ENCODE results near the gene SNW1. TPM values are rescaled to one million over a fixed set of nuclear protein-coding genes. Genes with fewer than 3 reads are reported as not detected.
"Not testable (repeated sequence)": the region's sequence is repeated elsewhere in the genome, so short reads cannot be mapped to it uniquely, and the experiment has no call there.

The SNW1 gene
- total RNA-seq, 1 donor from 2014 or later = 54.2 TPM

- not testable (repeated sequence) for ATAC-seq
Observed at GRCh38 chr14:77747425-77747824, 13.5 kb downstream of the SNW1 start.

- ATAC-seq = no peak
Observed at GRCh38 chr14:77746064-77746702, 14.8 kb downstream of the SNW1 start.

GRCh38 chr14:77741438-77741837, 19.5 kb downstream of the SNW1 start:
- no peak for ATAC-seq

DNA sequence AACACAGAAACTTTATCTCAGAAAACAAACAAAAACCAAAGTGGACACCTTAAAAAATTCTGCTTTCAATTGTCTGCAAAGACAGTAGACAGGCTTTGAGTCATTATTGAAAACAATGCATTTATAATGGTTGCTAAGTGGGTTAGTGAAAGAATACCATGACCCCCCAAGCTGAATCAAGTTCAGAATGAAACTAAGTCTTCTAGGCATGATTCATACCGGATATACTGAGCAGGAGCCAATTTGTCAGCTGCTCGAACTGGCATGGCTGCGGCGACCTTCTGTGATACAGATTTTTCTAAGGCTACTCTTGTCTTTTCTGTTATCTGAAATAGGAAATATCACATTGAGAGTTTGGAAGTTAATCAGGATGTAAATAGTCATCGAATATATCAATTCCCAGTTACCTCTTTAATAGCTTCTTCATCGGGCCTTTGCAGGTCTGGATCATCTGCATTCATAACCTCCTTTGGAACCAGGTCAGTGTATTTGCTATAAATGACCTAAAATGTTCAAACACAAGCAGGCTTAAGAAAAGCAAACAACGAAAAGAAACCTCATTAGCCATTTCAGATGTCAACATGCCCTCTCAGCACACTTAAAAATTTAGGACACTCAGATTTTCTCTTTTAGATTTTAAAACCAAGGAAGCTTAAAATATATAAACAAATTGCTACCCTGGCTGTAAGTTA, 22.3 kb downstream of the SNW1 start:
- no peak for ATAC-seq

DNA sequence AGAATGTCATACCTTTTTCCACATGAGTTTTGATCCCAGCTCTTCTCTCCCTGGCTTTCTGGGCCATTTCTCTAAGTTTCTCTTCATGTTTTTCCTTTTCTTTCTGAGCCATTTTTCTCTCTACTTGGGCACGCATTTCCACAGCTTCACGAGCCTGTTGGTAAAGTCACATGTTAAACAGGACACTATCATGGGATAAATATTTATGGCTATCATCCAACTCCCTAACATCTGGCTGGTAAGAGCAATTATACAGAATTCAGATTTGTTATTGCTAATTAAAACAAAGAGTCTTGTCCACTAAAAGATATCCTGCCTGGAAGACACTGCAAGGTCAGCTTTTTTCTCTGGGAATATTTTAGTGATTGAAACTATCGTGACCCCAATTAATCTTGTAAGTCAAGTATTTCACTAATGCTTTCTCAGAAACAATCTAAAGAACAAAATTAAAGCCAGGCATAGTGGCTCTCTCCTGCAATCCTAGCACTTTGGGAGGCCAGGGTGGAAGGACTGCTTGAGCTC, 29.9 kb downstream of the SNW1 start:
- ATAC-seq = no peak

DNA sequence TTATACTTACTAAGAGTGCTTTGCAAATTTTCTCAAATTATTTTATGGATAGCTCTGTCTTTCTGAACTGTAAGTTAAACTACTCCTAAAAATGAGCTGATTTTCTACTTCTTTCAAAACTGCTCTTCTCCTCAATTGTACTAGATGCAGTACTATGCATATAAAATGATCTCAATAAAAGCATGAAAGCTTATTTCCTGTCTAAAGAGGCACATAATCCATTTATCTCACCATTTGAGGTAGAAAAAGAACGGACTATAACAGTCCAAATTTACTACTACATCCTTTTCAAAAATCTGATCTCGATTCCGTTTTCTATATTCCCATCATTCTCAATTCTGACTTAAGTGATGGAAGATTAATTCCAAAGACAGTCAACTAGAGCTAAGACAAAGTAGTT, 38.7 kb downstream of the SNW1 start:
- ATAC-seq = no peak

DNA sequence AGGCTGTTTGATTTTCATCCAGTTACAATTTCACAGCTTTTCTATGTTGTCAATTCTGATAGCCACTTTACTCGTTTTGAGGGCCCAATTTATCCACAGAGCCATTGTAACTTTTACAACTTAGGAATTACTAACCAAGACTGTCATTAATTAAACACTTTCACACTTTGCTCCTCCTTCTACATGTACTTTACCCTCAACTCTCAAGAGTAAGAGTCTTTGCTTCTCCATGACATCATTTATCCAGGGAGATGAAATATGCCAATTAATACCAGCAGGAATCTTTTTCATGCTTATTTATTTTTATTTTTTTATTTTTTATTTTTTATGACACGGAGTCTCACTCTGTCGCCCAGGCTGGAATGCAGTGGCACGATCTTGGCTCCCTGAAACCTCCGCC, 39.5 kb downstream of the SNW1 start:
- no peak for ATAC-seq

DNA sequence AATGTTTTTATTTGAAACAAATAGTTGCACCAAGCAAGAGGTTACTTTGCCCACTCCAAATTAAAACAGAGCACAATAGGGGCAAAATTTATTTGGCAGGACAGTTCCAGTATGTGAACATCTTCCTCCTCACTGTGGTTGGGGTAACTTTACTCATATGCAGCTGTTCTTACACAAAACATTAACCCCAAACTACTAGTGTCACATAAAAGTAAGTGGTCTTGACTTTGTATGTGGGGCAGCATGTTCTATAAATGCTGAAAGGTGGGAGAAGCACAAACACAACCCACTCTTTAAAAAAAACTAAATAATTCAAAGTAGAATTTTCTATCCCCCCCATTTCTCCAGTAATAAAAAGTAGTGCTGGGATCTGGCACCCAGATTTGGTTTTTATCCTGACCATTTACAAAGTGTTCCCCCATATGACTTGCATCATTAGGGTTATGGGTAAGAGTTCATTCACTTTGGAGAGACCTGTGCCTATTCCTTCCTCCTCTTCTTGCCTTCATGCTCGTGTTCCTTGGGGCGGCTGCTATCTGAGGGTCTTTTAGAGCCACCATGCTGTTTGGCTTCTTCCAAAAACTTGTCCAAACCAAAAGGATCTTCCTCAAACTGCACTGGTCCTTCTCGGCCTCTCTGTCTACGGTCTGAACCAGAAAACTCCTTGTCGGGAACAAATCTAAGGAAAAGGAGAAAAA, 43.2 kb downstream of the SNW1 start:
- no peak for ATAC-seq

- ATAC-seq = no peak
Observed at GRCh38 chr14:77714926-77715325, 46.0 kb downstream of the SNW1 start.

DNA sequence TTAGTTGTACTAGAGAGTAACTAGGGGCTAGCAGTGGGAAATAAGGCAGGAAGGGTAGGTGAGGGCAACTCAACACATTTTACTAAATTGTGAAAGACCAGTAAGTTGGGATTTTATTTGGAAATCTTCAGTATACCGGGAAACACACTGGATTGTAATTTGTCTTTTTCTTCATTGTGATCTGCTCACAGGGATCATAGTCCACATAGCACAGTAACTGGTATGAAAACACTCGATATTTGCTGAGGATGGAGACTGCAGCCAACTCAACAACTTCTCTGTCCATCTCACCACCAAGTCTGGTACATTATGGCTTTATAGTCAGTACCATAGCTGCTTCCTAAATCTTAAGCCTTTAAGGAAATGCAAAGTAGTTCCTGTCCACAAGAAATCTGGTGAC, 50.6 kb downstream of the SNW1 start:
- ATAC-seq = no peak

GRCh38 chr14:77709412-77709811, 51.5 kb downstream of the SNW1 start:
- ATAC-seq = no peak

DNA sequence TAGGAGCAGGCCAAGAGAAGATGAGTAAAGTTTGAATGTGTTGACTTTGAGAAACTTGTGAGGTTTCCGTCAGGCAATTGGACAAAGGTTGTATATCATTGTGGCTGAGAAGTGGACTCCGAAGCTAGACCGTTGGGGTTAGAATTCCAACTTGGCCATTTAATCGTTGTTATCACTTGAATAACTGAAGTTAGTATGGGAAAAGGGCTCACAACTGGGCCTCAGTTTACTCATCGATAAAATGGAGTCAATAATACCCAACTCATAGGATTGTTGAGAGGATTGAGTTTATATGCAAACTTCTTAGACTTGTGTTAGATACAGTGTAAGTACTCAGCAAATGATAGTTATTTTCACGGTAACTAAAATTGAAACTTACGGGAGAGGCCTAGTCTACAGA, 52.2 kb downstream of the SNW1 start:
- no peak for ATAC-seq

DNA sequence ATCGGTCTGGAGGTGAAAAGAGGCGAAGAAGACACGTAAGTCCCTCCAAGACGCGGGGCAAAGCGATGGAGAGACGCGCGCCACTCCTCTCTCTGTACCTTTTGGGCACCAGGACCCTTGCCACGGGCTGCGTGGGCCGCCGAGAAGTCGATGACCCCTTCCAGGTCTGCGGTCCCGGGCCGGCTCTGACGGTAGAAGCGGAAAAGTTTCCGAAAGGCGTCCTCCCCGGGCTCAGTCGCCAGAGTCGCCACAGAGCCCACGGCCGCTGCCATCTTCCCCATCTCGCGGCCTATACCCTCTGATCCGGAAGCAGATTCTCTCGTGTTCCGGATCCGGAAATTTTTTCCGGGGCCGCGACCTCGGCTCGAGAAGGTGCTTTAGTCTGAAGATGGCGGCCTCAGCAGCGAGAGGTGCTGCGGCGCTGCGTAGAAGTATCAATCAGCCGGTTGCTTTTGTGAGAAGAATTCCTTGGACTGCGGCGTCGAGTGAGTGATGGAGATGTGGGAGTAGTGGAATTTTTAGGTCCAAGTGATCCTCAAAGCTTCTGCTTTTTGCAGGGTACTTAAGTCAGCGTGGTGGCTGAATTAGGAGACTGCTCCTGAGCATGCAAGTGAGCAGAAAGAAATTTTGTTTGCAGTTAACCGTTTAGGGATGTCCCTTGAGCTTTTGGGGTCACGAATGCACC, 53.1 kb downstream of the SNW1 start, which contains the start of the genes ALKBH1 and SLIRP:
TSS of gene ALKBH1 (minus strand) at position 300 of the 685 bp plus-strand sequence. CDS start at position 281, 19 bp downstream.
TSS of gene SLIRP (plus strand) at position 380 of the 685 bp plus-strand sequence. CDS start at position 389, 9 bp downstream.
- ATAC-seq = peak; percentile 95

DNA sequence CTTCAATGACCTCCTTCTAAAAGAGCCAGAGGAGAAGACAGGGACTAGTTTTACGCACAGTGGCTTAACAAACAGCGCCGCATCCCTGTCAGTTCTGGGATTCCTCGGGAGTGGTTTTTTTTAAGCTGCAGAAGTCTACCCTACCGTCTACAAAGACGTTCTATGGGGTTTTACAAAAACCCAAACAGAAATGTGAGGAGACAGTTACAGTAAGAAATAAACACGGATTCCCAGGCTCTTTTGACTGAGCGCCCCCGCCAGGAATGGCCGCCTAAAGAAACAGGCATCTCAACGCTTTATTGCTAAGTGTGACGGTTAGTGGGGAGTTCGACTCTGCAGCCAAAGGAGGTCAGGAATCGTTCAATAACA, 53.6 kb downstream of the SNW1 start:
- ATAC-seq = peak; percentile 47

GRCh38 chr14:77691259-77691658, 69.7 kb downstream of the SNW1 start:
- ATAC-seq = no peak

- ATAC-seq = no peak
Observed at GRCh38 chr14:77682158-77682553, 78.8 kb downstream of the SNW1 start.

DNA sequence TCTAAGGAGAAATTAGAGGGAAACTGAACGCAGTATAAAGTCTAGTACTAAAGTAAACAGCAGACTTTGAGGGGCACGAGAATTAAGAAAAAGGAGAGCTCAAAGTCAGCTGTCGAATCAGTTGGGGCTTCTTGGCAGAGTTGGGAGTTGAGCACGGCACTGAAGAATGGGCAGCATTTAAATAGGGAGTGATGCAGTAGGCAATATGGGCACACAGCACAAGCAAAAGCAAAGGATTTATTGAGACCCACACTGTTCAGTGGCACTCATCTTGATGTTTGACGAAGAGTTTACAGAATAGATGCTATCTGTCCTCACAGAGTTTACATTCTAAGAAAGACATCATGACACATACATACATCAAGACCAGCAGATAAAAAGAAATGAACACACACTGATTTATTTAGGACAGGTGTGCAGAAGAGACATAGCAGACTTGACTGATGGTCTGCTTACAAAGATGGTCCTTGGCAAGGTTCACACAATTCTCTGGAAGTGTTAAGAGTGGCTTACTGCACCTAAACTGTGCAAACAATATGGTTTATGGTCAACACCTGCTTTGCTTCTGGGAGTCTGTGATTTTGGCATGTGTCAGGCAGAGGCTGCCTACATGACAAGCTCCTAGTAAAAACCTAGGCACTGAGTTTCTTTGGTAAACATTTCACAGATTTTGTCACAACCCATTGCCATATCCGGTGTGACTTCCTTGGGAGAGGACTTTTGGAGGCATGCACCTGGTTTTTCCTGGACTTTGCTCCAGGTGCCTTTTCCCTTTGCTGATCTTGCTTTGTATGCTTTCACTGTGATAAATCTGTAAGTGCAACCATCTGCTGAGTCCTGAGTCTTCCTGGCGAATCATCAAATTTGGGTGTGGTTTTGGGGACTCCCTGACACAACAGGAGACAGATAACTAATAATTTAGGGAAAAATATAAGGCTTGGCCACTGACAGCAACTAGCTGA, 79.5 kb downstream of the SNW1 start:
- ATAC-seq = no peak

DNA sequence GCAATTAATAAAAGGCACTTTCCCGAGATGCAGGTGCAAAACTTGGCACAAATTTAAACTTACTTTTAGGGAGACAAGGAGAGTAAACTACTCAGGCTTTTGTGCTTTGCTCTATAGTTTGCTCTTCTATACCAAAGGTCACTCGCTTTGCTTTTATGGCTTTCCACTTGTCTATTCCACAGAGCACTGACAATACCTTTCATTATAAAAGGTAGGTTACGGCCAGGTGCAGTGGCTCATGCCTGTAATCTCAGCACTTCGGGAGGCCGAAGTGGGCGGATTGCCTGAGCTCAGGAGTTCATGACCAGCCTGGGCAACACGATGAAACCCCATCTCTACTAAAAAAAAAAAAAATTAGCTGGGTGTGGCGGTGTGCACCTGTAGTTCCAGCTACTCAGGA, 86.0 kb downstream of the SNW1 start:
- no peak for ATAC-seq

- no peak for ATAC-seq
Observed at GRCh38 chr14:77673193-77673592, 87.8 kb downstream of the SNW1 start.
